Left ventricle myocardium inferior (tissue), 1 donor: ENCODE data around the gene CALCOCO2. TPM values are rescaled to one million over a fixed set of nuclear protein-coding genes. Genes with fewer than 3 reads are reported as not detected.

Source experiments
- DNase-seq: peaks from one replicate; pipeline ENCODE4 v3.0.0-alpha.2; 2020
- H3K27ac ChIP-seq: fragments of 200-600 bp; replicated peaks from 2 replicates; pipeline ENCODE4 v1.8.0; 2021
- H3K27me3 ChIP-seq: fragments of 200-600 bp; 2 replicates; pipeline ENCODE4 v1.8.0; 2021; ENCODE audit warnings: low read depth
- H3K36me3 ChIP-seq: fragments of 200-600 bp; 2 replicates; pipeline ENCODE4 v1.8.0; 2021
- H3K4me1 ChIP-seq: fragments of 200-600 bp; 2 replicates; pipeline ENCODE4 v1.8.0; 2021
- H3K4me3 ChIP-seq: fragments of 200-600 bp; 2 replicates; pipeline ENCODE4 v1.8.0; 2021; ENCODE audit warnings: mild to moderate bottlenecking, moderate library complexity
- H3K9me3 ChIP-seq: fragments of 200-600 bp; replicated peaks from 2 replicates; pipeline ENCODE4 v1.8.0; 2021
- intact Hi-C: fragments of 100-400 bp; cut with micrococcal nuclease; formaldehyde crosslinking; loops from one replicate; pipeline ENCODE4 v1.11.0; 2022
- total RNA-seq: library from RNA; stranded (reverse); fragmentation: NEBNext Ultra II Directional; extraction: Animal tissue kit (Norgen Biotek cat#: 25700); gene quantifications from one replicate; pipeline ENCODE4 v1.2.1, GENCODE V29; 2021
- TF ChIP-seq, protein P1 (sequence below): fragments of 200-600 bp; IDR thresholded peaks from 2 replicates; pipeline ENCODE4 v1.8.0; 2021; ENCODE audit warnings: antibody characterized with exemption, mild to moderate bottlenecking, borderline replicate concordance
- donor health status: DM: no; HTN: yes; CAD: no; lungs with severe emphysema.

Gene CALCOCO2
- total RNA-seq, 1 donor from 2014 or later = 312 TPM

- H3K4me1 ChIP-seq = peaks cover 93% of the 10 kb centered on the region
- H3K27ac ChIP-seq = peak overlapping the region; percentile 99
- no peaks in the 10 kb centered on the region for H3K27me3 ChIP-seq
- H3K9me3 ChIP-seq = no peaks in the 10 kb centered on the region
- H3K4me3 ChIP-seq = peak overlapping the region; percentile 58
- intact Hi-C loops = no loop called here
- H3K36me3 ChIP-seq = peaks cover 41% of the 10 kb centered on the region
- DNase-seq = no peak
- TF ChIP-seq, protein P1, sequence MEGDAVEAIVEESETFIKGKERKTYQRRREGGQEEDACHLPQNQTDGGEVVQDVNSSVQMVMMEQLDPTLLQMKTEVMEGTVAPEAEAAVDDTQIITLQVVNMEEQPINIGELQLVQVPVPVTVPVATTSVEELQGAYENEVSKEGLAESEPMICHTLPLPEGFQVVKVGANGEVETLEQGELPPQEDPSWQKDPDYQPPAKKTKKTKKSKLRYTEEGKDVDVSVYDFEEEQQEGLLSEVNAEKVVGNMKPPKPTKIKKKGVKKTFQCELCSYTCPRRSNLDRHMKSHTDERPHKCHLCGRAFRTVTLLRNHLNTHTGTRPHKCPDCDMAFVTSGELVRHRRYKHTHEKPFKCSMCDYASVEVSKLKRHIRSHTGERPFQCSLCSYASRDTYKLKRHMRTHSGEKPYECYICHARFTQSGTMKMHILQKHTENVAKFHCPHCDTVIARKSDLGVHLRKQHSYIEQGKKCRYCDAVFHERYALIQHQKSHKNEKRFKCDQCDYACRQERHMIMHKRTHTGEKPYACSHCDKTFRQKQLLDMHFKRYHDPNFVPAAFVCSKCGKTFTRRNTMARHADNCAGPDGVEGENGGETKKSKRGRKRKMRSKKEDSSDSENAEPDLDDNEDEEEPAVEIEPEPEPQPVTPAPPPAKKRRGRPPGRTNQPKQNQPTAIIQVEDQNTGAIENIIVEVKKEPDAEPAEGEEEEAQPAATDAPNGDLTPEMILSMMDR = no peak
Measured at GRCh38 chr17:48841395-48841831, 10.6 kb downstream of the CALCOCO2 start.

DNA sequence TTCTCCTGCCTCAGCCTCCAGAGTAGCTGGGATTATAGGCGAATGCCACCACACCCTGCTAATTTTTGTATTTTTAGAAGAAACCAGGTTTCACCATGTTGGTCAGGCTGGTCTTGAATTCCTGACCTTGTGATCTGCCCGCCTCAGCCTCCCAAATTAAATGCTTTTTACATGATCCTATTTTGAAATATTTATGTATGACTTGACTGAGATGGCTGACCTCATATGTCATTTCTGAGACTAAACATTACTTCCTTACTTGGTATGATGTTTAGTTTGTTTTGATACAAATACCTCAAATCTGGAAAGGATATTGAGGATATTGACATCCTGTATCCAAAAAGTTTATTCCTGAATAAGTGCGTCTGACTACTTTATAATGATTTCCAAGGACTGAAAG, 11.9 kb downstream of the CALCOCO2 start:
- Histone ChIP-seq H3K27me3 (no peaks in the 10 kb centered on the region), H3K4me3 (peak overlapping the region; percentile 58), H3K36me3 (peaks cover 54% of the 10 kb centered on the region), H3K4me1 (peaks cover 86% of the 10 kb centered on the region), H3K9me3 (no peaks in the 10 kb centered on the region), H3K27ac (peak overlapping the region; percentile 99)
- no peak for DNase-seq
- TF ChIP-seq, protein P1 = no peak
- intact Hi-C loops = no loop called here

DNA sequence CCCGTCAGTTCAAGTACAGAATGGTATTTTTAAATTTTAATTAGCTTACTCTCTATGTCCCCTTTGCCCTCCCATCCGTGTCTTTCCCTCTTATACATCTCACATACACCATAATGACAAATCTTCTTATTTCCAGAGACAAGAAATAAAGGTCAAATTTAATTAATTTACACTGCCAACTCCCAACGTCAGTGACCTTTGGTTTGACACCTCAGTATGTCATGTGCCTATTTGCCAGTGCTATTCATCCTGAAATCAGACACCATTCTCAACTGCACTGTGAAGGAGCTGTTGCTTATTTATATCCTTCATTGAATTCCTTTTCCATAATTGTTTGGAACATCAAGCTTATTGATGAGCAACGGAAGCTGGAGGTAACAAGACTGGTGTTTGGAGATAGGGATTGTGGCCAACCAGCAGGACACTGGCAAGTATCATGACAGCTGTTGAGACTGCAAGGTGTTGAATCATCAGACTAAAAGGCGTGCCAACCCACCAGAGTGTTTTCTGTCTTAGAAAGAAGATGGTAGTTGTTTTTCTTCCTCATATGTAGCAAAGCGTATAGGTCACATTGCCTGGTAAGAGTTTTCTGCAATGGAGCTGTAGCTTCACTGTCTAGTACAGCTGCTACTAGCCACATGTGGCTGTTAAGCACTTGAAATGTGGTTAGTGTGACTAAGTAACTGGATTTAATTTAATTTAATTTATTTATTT, 12.5 kb downstream of the CALCOCO2 start:
- H3K4me3 ChIP-seq = peak overlapping the region; percentile 58

GRCh38 chr17:48850792-48851323, 20.0 kb downstream of the CALCOCO2 start:
- peaks cover 99% of the 10 kb centered on the region for H3K36me3 ChIP-seq
- no peaks in the 10 kb centered on the region for H3K9me3 ChIP-seq
- DNase-seq = no peak
- intact Hi-C loops = no loop called here
- H3K27me3 ChIP-seq = no peaks in the 10 kb centered on the region
- TF ChIP-seq, protein P1 = no peak
- H3K4me3 ChIP-seq = no peak overlapping the region
- peaks cover 12% of the 10 kb centered on the region for H3K4me1 ChIP-seq
- no peak overlapping the region for H3K27ac ChIP-seq

More for the DNA sequence above, 12.5 kb downstream of the CALCOCO2 start:
- peaks cover 80% of the 10 kb centered on the region for H3K4me1 ChIP-seq
- peaks cover 60% of the 10 kb centered on the region for H3K36me3 ChIP-seq
- H3K27me3 ChIP-seq = no peaks in the 10 kb centered on the region
- TF ChIP-seq, protein P1 = no peak
- H3K9me3 ChIP-seq = no peaks in the 10 kb centered on the region
- intact Hi-C loops = no loop called here
- H3K27ac ChIP-seq = peak overlapping the region; percentile 99
- no peak for DNase-seq

DNA sequence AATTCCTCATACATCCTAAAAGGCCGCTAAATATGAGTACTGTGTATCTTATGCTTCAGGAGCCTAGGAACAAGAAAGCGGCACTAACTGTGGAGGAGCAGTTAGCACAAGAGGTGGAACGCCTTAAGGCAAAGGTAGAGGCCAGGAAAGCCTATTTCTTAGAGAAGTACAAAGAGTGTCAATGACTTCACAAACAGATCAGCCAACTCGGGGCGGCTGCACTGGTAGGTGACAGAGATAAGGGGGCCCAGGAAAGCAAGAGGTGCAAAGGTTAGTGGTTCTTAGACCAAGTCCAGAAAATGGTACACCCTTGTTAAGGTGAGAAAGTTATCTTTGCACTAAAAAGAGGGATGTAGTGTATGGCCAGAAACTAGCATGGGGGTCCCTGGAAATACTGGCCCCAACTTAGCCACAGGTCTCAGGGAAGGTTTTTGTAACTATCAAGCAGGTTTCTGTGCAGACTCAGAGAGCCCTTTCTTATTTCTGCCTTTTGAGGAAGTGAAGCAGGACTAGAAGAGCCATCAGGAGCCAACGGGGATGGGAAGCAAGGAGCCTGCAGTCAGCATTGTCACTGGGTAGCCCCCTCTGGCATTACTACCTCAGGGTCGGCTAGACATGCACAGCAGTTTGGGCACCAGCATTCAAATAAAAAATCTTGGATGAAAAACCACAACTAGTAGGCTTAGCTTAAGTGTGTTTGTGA, 24.1 kb downstream of the CALCOCO2 start:
- H3K27me3 ChIP-seq = no peaks in the 10 kb centered on the region
- no peaks in the 10 kb centered on the region for H3K4me1 ChIP-seq
- H3K9me3 ChIP-seq = no peaks in the 10 kb centered on the region
- no peak for DNase-seq
- intact Hi-C loops = no loop called here
- no peak overlapping the region for H3K4me3 ChIP-seq
- H3K36me3 ChIP-seq = peaks cover 99% of the 10 kb centered on the region
- no peak overlapping the region for H3K27ac ChIP-seq
- TF ChIP-seq, protein P1 = no peak
